Measurements from ENCODE around the gene DNAAF3.

Gene DNAAF3

DNA sequence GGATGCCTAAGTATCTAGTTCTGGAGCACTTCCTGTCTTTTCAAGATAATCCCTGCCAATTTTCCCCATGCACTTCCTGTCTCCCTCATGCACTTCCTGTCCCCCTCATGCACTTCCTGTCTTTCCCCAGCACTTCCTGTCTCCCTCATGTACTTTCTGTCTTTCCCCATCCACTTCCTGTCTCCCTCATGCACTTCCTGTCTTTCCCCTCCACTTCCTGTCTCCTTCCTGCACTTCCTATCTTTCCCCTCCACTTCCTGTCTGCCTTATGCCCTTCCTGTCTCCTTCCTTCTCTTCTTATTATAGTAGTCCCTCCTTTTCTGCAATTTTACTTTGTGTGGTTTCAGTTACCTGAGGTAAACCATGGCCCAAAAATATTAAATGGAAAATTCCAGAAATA lies 14.4 kb downstream of the DNAAF3 start:
- no peak for DNase-seq

GRCh38 chr19:55149078-55150003 lies 17.1 kb downstream of the DNAAF3 start, which contains the start of gene TNNT1:
Gene TNNT1, minus strand, starts transcription at chr19:55149206. Its CDS starts 2,049 bp downstream, at chr19:55147157.
- DNase-seq: no peak

GRCh38 chr19:55147545-55148251 lies 18.7 kb downstream of the DNAAF3 start:
- DNase-seq: no peak

DNA sequence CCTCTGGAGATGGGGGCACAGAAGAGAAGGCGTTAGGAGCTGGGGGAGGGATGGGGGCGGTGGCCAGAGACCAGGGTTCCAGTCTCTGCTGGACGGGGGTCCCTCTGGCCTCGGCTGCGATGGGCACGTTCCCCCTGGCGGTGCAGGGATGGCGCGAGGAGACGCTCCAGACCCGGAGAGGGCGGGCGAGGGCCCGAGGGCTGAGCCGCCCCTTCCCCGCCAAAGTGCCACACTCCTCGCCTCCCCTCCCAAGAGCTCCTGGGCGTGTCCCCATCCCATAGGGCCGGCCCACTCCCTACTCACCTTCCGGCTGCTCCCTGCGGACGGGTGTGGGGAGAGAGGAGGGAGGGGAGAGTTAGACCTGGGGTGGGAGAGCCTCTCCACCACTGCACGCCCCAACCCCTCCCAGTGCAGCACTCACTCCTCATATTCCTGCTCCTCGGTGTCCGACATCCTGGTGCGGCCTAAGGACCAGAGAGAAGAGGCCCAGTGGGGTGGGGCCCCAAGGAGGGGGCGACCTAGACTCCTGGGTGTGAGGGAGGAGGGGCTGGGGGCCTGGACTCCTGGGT lies 19.6 kb downstream of the DNAAF3 start:
- DNase-seq: no peak

DNA sequence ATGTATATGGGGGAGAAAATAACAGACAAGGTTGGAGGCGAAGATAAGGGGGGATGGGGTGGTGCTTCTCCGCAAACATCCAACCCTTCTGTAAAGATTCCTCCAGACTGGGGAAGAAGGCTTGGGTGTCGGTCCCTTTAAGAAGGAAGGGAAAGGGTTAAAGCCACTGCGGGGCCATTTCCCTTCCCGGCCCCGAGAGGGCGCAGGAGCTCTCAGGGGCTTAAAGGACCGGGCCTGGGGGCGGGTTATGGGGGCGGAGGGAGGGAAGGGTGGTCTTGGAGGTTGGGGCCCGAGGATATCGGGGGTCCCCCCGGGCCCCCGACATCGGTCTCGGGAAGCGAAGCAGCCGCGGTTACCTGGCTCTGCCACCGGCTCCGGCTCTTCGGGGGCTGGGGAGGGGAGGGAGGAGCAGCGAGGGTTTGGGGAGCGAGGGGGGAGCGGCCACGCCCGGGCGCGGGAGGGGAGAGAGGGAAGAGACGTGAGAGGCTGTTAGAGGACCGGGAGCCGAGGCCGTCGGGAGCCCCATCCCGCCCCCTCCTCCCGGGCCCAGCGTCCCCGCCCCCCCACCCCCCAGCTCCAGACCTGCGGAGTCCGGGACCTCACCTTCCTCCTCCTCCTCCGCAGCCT lies 20.2 kb downstream of the DNAAF3 start:
- no peak for DNase-seq

- DNase-seq: no peak
These were observed 21.2 kb downstream of the DNAAF3 start for GRCh38 chr19:55145232-55145631.

- DNase-seq: no peak
These were observed 24.7 kb downstream of the DNAAF3 start for GRCh38 chr19:55141696-55142095.

GRCh38 chr19:55137915-55138314 lies 28.5 kb downstream of the DNAAF3 start:
- DNase-seq: no peak

DNA sequence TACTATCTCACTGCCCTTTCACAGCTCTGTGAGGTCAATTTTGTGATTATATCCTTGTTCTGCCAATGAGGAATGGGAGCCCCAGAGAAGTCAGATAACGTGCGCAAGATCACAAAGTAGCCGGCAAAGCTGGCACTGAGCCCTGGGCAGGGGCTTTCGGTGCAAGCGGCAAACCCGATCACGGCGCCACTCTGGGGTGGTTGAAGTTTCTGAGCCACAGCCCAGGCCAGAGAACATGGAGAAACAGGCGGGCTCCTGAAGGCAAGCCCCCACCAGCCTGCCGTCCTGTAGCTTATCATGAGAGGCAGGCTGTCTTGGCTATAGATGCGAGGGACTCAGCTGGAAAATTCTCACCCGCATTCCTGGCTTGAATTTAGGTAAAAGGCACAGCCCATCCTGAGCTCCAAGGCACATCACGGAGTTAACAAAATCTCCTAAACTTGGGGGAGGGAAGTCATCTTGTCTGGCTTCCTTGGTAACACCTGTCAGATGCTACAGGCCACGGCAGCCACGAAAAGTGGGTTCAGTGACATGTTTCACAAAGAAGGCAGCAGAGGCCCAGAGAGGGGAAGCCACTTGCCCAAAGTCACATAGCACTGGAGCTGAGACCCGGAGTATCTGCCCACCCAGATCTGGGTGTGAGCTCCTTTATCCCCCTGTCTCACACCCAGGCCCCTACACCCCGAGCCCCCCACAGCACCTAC lies 29.9 kb downstream of the DNAAF3 start:
- no peak for DNase-seq

- no peak for DNase-seq
These were observed 31.7 kb downstream of the DNAAF3 start for GRCh38 chr19:55134736-55135135.

DNA sequence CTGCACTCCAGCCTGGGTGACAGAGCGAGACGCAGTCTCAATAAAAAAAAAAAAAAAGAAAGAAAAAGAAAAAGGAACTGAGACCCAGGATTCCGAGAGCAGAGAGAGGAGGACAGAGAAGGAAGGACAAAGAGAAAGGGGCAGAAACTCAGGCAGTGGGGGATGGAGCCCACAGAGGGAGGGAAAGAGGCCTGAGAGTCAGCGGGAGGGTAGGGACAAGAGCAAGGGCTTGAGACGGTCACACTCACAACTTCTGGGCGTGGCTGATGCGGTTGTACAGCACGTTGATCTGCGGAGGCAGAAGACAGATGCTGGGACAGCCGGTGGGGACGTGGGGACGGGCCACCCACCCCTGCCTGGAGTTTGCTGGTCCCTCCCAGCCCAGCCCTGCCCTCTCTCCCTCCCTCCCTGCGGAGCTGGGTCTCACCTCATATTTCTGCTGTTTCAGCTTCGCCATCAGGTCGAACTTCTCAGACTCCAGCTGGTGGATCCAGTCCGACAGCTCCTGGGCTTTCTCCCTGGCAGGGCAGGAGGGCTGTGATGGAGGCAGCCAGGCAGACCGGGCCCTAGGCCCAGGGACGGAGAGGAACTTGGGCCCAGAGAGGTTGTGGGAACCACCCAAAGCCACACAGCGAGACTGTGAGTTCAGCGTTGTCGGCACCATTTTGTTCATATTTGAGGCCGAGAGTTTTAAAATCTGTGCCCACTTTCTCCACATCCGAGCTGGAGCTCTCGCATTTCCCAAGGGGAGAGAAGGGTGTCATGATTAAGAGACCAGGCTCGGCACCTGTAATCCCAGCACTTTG lies 32.6 kb downstream of the DNAAF3 start:
- DNase-seq: no peak

DNA sequence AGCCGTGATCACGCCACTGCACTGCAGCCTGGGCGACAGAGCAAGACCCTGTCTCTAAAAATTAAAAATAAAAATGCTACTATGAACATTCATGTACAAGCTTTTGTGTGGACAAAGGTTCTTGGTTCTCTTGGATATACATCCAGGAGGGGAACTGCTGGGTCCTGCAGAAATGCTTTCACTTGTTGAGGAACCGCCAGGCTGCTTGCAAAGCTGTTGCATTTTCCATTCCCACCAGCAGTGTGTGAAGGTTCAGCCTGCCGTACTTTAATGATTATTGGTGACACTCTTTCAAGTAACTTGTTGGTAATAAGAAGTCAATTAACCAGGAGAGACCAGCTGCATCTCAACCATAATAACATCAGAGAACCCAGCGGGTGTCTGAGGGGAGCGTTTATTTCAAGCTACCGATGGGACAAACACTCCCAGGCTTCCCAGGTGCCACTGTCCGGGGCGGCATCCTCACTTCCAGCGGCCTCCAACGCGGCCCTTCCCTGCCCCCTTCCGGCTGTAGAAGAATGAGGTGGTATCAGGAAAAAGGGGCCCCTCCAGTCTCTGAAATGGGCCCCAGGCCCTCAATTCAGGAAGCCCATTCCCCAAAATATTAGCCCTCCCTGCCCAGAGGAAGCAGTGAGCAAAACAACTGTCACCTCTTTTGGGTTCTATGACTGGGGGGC lies 33.8 kb downstream of the DNAAF3 start:
- no peak for DNase-seq

GRCh38 chr19:55131421-55131820 lies 35.0 kb downstream of the DNAAF3 start:
- DNase-seq: no peak

- DNase-seq: no peak
These were observed 47.4 kb downstream of the DNAAF3 start for GRCh38 chr19:55119053-55119452.

GRCh38 chr19:55118401-55118991 lies 47.9 kb downstream of the DNAAF3 start:
- no peak for DNase-seq

GRCh38 chr19:55117663-55118391 lies 48.6 kb downstream of the DNAAF3 start:
- peak; percentile 97 for DNase-seq

GRCh38 chr19:55116859-55117662 lies 49.4 kb downstream of the DNAAF3 start, which contains the start of gene PPP1R12C:
Gene PPP1R12C, minus strand, starts transcription at chr19:55117637. Its CDS starts 94 bp downstream, at chr19:55117543.
- no peak for DNase-seq

DNA sequence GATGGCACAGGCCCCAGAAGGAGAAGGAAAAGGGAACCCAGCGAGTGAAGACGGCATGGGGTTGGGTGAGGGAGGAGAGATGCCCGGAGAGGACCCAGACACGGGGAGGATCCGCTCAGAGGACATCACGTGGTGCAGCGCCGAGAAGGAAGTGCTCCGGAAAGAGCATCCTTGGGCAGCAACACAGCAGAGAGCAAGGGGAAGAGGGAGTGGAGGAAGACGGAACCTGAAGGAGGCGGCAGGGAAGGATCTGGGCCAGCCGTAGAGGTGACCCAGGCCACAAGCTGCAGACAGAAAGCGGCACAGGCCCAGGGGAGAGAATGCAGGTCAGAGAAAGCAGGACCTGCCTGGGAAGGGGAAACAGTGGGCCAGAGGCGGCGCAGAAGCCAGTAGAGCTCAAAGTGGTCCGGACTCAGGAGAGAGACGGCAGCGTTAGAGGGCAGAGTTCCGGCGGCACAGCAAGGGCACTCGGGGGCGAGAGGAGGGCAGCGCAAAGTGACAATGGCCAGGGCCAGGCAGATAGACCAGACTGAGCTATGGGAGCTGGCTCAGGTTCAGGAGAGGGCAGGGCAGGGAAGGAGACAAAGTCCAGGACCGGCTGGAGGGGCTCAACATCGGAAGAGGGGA lies 50.1 kb downstream of the DNAAF3 start:
- peak; percentile 71 for DNase-seq

Data from right forelimb (tissue), 1 donor.